Activated CD4-positive, alpha-beta T cell treated with anti-CD3 and anti-CD28 coated beads, Interleukin-2, amount 50 U/mL, for 4 hours (primary cell): ENCODE measurements around the gene ALX3.

Experiments
- DNase-seq, 2 experiments: peaks; one replicate each; pipeline ENCODE4 v3.0.0-alpha.2; 2020

Gene ALX3

GRCh38 chr1:110070671-110071242 lies at the start of gene ALX3:
TSS of gene ALX3 (minus strand) at chr1:110070672. CDS start at chr1:110070612, 60 bp downstream.
- no peak for DNase-seq

- DNase-seq = no peak
Observed at GRCh38 chr1:110119843-110120242, 49.4 kb upstream of the ALX3 start.

- no peak for DNase-seq
Observed at GRCh38 chr1:110118636-110119396, 48.3 kb upstream of the ALX3 start.

GRCh38 chr1:110114784-110115183 lies 44.3 kb upstream of the ALX3 start:
- DNase-seq = no peak

- no peak for DNase-seq
Observed at GRCh38 chr1:110114173-110114572, 43.7 kb upstream of the ALX3 start.

- DNase-seq = no peak
Observed at GRCh38 chr1:110113551-110113950, 43.1 kb upstream of the ALX3 start.

- no peak for DNase-seq
Observed at GRCh38 chr1:110112656-110113055, 42.2 kb upstream of the ALX3 start.

- no peak for DNase-seq
Observed at GRCh38 chr1:110112143-110112542, 41.7 kb upstream of the ALX3 start, which contains the start of gene UBL4B. TSS of gene UBL4B (plus strand) at chr1:110112443. CDS start at chr1:110112535, 92 bp downstream.

GRCh38 chr1:110111081-110111480 lies 40.6 kb upstream of the ALX3 start:
- no peak for DNase-seq

- no peak for DNase-seq
Observed at GRCh38 chr1:110107867-110108469, 37.5 kb upstream of the ALX3 start.

GRCh38 chr1:110106013-110106941 lies 35.8 kb upstream of the ALX3 start:
- DNase-seq = peak; percentile 46 to 55

GRCh38 chr1:110102081-110102480 lies 31.6 kb upstream of the ALX3 start:
- DNase-seq = no peak

- DNase-seq = no peak
Observed at GRCh38 chr1:110100335-110100734, 29.9 kb upstream of the ALX3 start.

- no peak for DNase-seq
Observed at GRCh38 chr1:110098222-110099026, 28.0 kb upstream of the ALX3 start.

- no peak for DNase-seq
Observed at GRCh38 chr1:110097507-110098221, 27.2 kb upstream of the ALX3 start.

- DNase-seq = no peak
Observed at GRCh38 chr1:110094931-110095654, 24.6 kb upstream of the ALX3 start.

GRCh38 chr1:110092991-110093390 lies 22.5 kb upstream of the ALX3 start:
- DNase-seq = no peak

GRCh38 chr1:110091791-110092190 lies 21.3 kb upstream of the ALX3 start:
- no peak for DNase-seq

GRCh38 chr1:110091381-110091780 lies 20.9 kb upstream of the ALX3 start:
- DNase-seq = no peak

- DNase-seq = no peak
Observed at GRCh38 chr1:110089561-110090275, 19.2 kb upstream of the ALX3 start.
